HG03354 (cell line): ENCODE results near the gene TAMALIN.

Experiments
- ATAC-seq: cut with Tn5 transposase; IDR thresholded peaks from one replicate; pipeline ENCODE4 v1.9.1; 2021; ENCODE audit warnings: mild to moderate bottlenecking; ENCODE audit not compliant: unreplicated experiment, poor library complexity, severe bottlenecking

Gene TAMALIN

GRCh38 chr12:52010692-52011601 is 4.2 kb downstream of the TAMALIN start:
- ATAC-seq, result no peak

GRCh38 chr12:52011602-52012214 is 5.0 kb downstream of the TAMALIN start:
- ATAC-seq, result no peak

GRCh38 chr12:52013626-52014310 is 7.0 kb downstream of the TAMALIN start:
- ATAC-seq, result no peak

GRCh38 chr12:52014567-52015530 is 8.1 kb downstream of the TAMALIN start:
- ATAC-seq, result no peak

- ATAC-seq, result no peak
Measured at GRCh38 chr12:52015532-52016041, 8.8 kb downstream of the TAMALIN start.

GRCh38 chr12:52018433-52019112 is 11.8 kb downstream of the TAMALIN start:
- no peak for ATAC-seq

- ATAC-seq, result no peak
Measured at GRCh38 chr12:52019113-52019770, 12.5 kb downstream of the TAMALIN start.

- peak; percentile 49 for ATAC-seq
Measured at GRCh38 chr12:52020539-52021336, 14.0 kb downstream of the TAMALIN start.

- ATAC-seq, result no peak
Measured at GRCh38 chr12:52022841-52023181, 16.1 kb downstream of the TAMALIN start.

- no peak for ATAC-seq
Measured at GRCh38 chr12:52023182-52023975, 16.6 kb downstream of the TAMALIN start.

- ATAC-seq, result no peak
Measured at GRCh38 chr12:52023976-52024688, 17.4 kb downstream of the TAMALIN start.

- no peak for ATAC-seq
Measured at GRCh38 chr12:52024845-52025230, 18.1 kb downstream of the TAMALIN start.

GRCh38 chr12:52026263-52026662 is 19.5 kb downstream of the TAMALIN start:
- ATAC-seq, result no peak

GRCh38 chr12:52027085-52027843 is 20.5 kb downstream of the TAMALIN start:
- ATAC-seq, result no peak

- ATAC-seq, result no peak
Measured at GRCh38 chr12:52029685-52030084, 22.9 kb downstream of the TAMALIN start.

- ATAC-seq, result no peak
Measured at GRCh38 chr12:52032446-52032803, 25.7 kb downstream of the TAMALIN start.
